ENCODE data around the gene SLC8B1.

Gene SLC8B1

DNA sequence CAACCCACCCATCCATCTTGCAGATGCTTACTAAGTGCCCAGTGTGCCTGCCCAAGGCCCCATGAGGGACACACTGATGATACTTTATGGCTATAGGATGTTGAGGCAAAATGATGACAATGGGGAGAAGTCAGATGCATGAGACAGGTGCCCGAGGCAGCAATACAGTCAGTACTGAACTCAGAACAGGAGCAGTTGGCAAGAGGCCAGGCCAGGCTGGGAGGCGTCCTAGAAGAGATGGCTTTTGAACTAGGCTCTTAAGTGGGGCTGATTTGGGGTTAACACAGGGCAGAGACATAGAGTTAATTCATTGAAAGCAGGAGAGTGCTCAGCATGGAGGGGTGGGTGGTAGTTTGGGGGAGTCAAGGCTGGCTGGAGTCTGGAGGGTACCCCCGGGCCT, 39.1 kb upstream of the SLC8B1 start:
- H3K27me3 ChIP-seq = no peaks in the 10 kb centered on the region
- DNase-seq = no peak
- H3K9me3 ChIP-seq = no peaks in the 10 kb centered on the region
- intact Hi-C loops (cut with DNase I; ENCODE audit: low total_unique reads) = no loop called here
- peaks cover 39 to 88% (median 66%) of the 10 kb centered on the region in 3 donors for H3K36me3 ChIP-seq
- no peak overlapping the region for H3K27ac ChIP-seq
- TF ChIP-seq, protein P1, sequence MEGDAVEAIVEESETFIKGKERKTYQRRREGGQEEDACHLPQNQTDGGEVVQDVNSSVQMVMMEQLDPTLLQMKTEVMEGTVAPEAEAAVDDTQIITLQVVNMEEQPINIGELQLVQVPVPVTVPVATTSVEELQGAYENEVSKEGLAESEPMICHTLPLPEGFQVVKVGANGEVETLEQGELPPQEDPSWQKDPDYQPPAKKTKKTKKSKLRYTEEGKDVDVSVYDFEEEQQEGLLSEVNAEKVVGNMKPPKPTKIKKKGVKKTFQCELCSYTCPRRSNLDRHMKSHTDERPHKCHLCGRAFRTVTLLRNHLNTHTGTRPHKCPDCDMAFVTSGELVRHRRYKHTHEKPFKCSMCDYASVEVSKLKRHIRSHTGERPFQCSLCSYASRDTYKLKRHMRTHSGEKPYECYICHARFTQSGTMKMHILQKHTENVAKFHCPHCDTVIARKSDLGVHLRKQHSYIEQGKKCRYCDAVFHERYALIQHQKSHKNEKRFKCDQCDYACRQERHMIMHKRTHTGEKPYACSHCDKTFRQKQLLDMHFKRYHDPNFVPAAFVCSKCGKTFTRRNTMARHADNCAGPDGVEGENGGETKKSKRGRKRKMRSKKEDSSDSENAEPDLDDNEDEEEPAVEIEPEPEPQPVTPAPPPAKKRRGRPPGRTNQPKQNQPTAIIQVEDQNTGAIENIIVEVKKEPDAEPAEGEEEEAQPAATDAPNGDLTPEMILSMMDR (IDR thresholded peaks at IDR 0.05) = no peak
- no peak overlapping the region for H3K4me3 ChIP-seq
- H3K4me1 ChIP-seq = no peaks in the 10 kb centered on the region

DNA sequence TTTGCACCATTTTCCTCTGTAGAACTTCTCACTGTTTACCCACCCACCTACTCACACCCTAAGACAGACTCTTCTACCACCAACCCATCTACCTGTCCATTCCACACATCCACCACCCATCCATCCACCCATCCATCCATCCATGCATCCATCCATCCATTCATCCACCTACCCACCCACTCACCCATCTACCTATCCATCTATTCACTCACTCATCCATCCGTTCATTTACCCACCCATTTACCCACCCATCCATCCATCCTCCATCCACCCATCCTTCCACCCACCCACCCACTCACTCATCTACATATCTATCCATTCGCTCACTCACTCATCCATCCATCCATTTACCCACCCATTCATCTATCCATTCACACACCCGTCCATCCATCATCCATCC, 38.5 kb upstream of the SLC8B1 start:
- peaks cover 35 to 89% (median 66%) of the 10 kb centered on the region in 3 donors for H3K36me3 ChIP-seq
- H3K4me1 ChIP-seq = no peaks in the 10 kb centered on the region
- H3K27ac ChIP-seq = no peak overlapping the region
- intact Hi-C loops (cut with DNase I; ENCODE audit: low total_unique reads) = no loop called here
- DNase-seq = no peak
- no peaks in the 10 kb centered on the region for H3K27me3 ChIP-seq
- TF ChIP-seq, protein P1 (IDR thresholded peaks at IDR 0.05) = no peak
- no peak overlapping the region for H3K4me3 ChIP-seq
- no peaks in the 10 kb centered on the region for H3K9me3 ChIP-seq

DNA sequence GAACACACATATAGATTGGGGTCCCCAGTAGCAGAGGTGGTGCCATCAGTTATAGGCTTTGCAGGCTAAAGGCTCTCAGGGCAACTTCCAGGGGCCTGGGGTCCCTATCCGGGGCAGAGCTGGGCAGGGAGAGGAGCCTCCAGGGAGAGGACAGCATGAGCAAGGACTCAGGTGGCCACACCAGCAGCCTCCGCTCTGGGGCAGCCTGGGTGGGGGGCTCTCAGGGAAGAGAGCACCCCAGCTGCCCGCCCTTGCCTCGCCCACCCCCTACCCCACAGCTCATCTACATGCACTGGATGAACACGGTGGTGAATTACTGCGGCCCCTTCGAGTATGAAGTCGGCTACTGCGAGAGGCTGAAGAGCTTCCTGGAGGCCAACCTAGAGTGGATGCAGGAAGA, 37.5 kb upstream of the SLC8B1 start:
- no peak for DNase-seq
- H3K4me1 ChIP-seq = peaks cover 0 to 2% (median 0%) of the 10 kb centered on the region in 4 donors

DNA sequence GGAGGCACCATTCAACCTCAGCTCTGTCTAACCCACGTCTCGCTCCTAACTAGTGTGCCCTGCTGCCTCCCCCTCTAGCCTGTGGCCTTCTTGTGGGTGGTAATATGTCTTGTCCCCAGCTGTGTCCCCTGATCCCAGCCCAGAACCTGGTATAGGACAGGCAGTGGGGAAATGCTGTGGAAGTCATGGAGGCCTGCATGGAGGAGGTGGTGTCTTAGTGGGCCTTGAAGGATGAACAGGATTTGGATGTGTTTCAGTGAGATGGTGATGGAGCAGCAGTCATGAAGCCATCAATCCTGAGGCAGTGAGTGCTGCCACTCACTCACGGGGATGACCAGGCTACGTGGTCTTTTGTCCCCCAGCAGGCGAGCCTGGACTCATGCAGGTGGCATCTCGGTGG, 36.9 kb upstream of the SLC8B1 start:
- Histone ChIP-seq H3K4me1 (peaks cover 0 to 8% (median 0%) of the 10 kb centered on the region in 4 donors), H3K27me3 (no peaks in the 10 kb centered on the region), H3K36me3 (peaks cover 35 to 81% (median 50%) of the 10 kb centered on the region in 3 donors), H3K4me3 (no peak overlapping the region), H3K9me3 (no peaks in the 10 kb centered on the region), H3K27ac (no peak overlapping the region)
- no peak for DNase-seq
- TF ChIP-seq, protein P1 (IDR thresholded peaks at IDR 0.05) = no peak
- intact Hi-C loops (cut with DNase I; ENCODE audit: low total_unique reads) = no loop called here

More for the DNA sequence above, 37.5 kb upstream of the SLC8B1 start:
- Histone ChIP-seq H3K9me3 (no peaks in the 10 kb centered on the region), H3K27ac (no peak overlapping the region), H3K27me3 (no peaks in the 10 kb centered on the region), H3K36me3 (peaks cover 35 to 87% (median 55%) of the 10 kb centered on the region in 3 donors), H3K4me3 (no peak overlapping the region)
- intact Hi-C loops (cut with DNase I; ENCODE audit: low total_unique reads) = no loop called here
- TF ChIP-seq, protein P1 (IDR thresholded peaks at IDR 0.05) = no peak

DNA sequence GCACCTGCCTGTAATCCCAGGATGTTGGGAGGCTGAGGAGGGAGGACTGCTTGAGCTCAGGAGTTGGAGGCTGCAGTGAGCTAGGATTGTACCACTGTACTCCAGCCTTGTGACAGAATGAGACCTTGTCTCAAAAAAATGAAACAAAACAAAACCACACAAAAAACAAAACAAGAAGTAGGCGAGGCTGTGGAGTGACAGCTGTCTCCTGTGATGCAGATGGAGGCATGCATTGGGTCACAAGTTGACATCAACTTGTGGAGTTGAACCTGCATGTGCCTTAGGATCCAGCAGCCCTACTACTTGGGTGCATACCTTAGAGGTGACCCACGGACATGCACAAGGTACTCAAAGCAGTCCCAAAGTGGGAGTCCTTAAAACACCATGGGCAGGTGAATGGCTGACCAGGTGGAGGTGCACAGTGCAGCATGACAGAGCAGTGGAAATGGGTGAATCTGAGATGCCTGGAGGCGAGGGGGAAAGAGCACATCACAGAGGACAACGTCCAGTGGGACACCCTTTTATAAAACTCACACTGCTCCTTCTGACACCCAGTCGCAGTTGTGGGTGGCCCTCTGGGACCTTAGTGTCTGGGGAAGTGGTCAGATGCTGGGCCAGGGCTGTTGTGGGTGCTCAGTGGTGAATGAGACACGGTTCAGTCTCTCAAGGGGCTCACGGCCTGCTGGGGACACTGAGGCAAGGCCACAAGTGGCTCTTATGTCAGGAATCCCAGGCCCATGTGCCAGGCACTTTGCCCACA, 36.2 kb upstream of the SLC8B1 start:
- Histone ChIP-seq H3K36me3 (peaks cover 30 to 74% (median 42%) of the 10 kb centered on the region in 3 donors), H3K27ac (no peak overlapping the region), H3K9me3 (no peaks in the 10 kb centered on the region), H3K4me1 (peaks cover 0 to 15% (median 7%) of the 10 kb centered on the region in 4 donors), H3K4me3 (no peak overlapping the region), H3K27me3 (no peaks in the 10 kb centered on the region)
- DNase-seq = no peak
- TF ChIP-seq, protein P1 (IDR thresholded peaks at IDR 0.05) = no peak
- intact Hi-C loops (cut with DNase I; ENCODE audit: low total_unique reads) = no loop called here
